Anterior cingulate cortex (tissue), 58 donors: ENCODE results near the gene RGPD3.

Source experiments
- DNase-seq, 58 donors: peaks; one replicate each; lab custom pipeline; 2025; lab: John Stamatoyannopoulos, UW

Gene RGPD3

DNA sequence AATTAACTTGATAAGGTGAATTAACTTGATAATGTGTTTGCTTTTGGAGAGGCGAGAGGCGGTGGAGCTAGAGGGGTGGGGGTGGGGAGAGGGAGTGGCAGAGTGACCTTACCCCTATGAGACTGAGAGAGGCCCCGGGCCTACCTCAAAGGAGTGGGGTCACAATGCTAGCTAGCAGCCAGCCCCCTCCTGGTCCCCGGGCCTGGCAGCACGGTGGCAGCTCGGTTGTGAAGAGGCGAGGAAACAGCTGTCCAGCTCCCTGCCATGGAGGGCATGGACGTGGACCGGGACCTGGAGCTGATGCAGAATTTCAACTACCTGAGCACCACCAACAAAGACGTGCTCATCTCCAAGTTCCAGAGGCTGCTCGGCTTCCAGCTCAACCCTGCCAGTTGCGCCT lies 123.9 kb downstream of the RGPD3 start:
- DNase-seq = no peak

DNA sequence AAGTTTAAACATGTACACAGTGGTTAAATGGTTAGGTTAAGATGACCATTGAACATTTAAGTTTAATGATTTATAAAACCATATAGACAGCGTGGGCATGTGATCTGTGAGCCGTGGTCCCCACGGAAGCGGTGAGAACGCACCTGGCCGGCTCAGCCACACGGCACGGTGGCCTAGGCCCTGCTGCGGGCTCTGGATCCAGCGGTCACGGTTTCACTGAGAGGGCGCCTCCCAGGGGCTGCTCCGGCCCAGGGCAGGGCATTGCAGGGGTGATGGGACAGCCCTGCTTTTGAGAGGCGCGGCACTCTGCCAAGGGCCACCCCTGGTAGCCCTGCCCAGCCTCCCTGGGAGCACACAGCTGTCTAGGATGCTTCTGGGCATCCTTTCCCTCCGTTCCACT lies 124.9 kb downstream of the RGPD3 start:
- DNase-seq = no peak

DNA sequence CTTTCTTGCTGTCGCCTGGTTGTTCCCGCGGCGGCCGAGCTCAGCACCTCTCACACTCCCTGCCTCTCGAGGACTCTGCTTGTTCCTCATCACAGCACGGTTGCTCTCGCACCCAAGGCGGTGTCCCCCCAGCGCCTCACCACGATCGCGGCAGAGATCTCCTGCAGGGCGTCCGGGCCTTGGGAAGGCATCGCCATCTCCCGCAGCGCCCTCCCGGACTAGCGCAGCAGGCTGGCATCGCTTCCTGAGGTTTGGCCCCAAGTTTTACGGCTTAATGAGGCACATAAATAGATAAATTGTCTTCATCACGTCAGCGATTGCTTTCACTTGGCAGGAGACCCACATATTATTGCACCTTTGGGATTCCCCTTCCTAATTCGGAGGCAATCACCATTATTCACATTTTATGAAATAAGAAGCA lies 125.4 kb downstream of the RGPD3 start:
- no peak for DNase-seq

DNA sequence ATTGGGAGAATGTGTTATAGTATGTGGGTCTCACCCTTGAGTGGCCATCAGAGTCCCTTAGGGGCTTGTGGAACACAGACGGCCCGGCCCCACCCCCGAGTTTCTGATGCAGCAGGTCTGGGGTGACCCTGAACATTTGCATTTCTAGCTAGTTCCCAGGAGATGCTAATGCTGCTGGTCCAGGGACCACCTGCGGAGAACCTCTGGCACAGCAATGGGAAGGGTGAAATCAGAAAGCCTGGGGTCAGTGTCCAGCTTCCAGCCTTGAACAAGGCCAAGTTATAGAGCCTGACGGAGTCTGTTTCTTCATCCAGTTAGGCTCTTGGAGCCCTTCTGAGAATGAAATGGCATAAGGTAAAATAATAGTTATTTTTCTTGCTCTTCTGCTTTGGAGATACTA lies 126.5 kb downstream of the RGPD3 start:
- DNase-seq = no peak
